Breast epithelium (tissue), 3 donors: ENCODE results near the gene IRAK3.

Experiments used
- CTCF ChIP-seq, 3 donors: fragments of 450-650 bp; IDR thresholded peaks; one replicate each; pipeline ENCODE4 v1.5.1; 2016 to 2017; ENCODE audit warnings: antibody characterized with exemption in 3 of 3, mild to moderate bottlenecking in 3 of 3, moderate library complexity in 3 of 3
- POLR2A ChIP-seq: fragments of 450-650 bp; IDR thresholded peaks from one replicate; pipeline ENCODE4 v1.6.1; 2016; ENCODE audit warnings: antibody characterized with exemption, mild to moderate bottlenecking, moderate library complexity
- POLR2AphosphoS5 ChIP-seq, 3 donors: sonication (generic); formaldehyde crosslinking; IDR thresholded peaks; one replicate each; pipeline ENCODE4 v1.6.1; 2017; ENCODE audit warnings: antibody characterized with exemption in 3 of 3

- TF ChIP-seq CTCF (IDR thresholded peaks at IDR 0.05) (no peak), POLR2A (no peak), POLR2AphosphoS5 (IDR thresholded peaks at IDR 0.05) (no peak)
Measured at GRCh38 chr12:66170606-66171005, 18.4 kb upstream of the IRAK3 start.
